WTC11 (cell line): Measurements from ENCODE around the gene JADE2. TPM values are rescaled to one million over a fixed set of nuclear protein-coding genes. Genes with fewer than 3 reads are reported as not detected.

Experiments used
- ATAC-seq: fragments of 200-7000 bp; cut with Tn5 transposase; 2 replicates; pipeline ENCODE4 v1.10.0; 2021; ENCODE audit warnings: mild to moderate bottlenecking, moderate library complexity
- CTCF ChIA-PET: fragments of 300-600 bp; sonication (Branson Sonifier 250); formaldehyde crosslinking; loops from one replicate; lab custom pipeline; 2021; ENCODE audit warnings: antibody characterized with exemption; lab: Charles Lee
- POLR2A ChIA-PET: fragments of 350-600 bp; sonication (Branson Sonifier 250); formaldehyde crosslinking; loops from one replicate; lab custom pipeline; 2021; ENCODE audit warnings: antibody characterized with exemption; lab: Charles Lee
- DNase-seq: peaks from one replicate; pipeline ENCODE4 v3.0.0; 2021; ENCODE audit warnings: low spot score
- H3K27ac Mint-ChIP-seq: 2 replicates; pipeline ENCODE4 v1.8.0; 2021; ENCODE audit warnings: mixed read lengths
- H3K27me3 Mint-ChIP-seq: 2 replicates; pipeline ENCODE4 v1.8.0; 2021; ENCODE audit warnings: low read depth, mild to moderate bottlenecking, moderate library complexity, mixed read lengths
- H3K36me3 Mint-ChIP-seq: 2 replicates; pipeline ENCODE4 v1.8.0; 2021; ENCODE audit warnings: mixed read lengths
- H3K4me1 Mint-ChIP-seq: 2 replicates; pipeline ENCODE4 v1.8.0; 2022; ENCODE audit warnings: mixed read lengths
- H3K4me3 Mint-ChIP-seq: 2 replicates; pipeline ENCODE4 v1.8.0; 2021; ENCODE audit warnings: mild to moderate bottlenecking, moderate library complexity, mixed read lengths
- H3K9me3 Mint-ChIP-seq: 2 replicates; pipeline ENCODE4 v1.8.0; 2021; ENCODE audit warnings: mixed read lengths
- ARID4B ChIP-seq: sonication (generic); formaldehyde crosslinking; IDR thresholded peaks from 2 replicates; pipeline ENCODE4 v1.8.0; 2023; ENCODE audit warnings: missing genetic modification reagents, mild to moderate bottlenecking, borderline replicate concordance
- ATF6 ChIP-seq: sonication (generic); formaldehyde crosslinking; IDR thresholded peaks from 2 replicates; pipeline ENCODE4 v1.8.1; 2023; ENCODE audit warnings: mild to moderate bottlenecking, missing genetic modification reagents
- CREM ChIP-seq: sonication (generic); formaldehyde crosslinking; IDR thresholded peaks from 2 replicates; pipeline ENCODE4 v1.8.1; 2022; ENCODE audit warnings: mild to moderate bottlenecking, missing genetic modification reagents, moderate library complexity
- CTCF ChIP-seq: fragments of 200-600 bp; IDR thresholded peaks from 2 replicates; pipeline ENCODE4 v1.8.0; 2022; ENCODE audit warnings: antibody characterized with exemption
- ELF4 ChIP-seq: sonication (generic); formaldehyde crosslinking; IDR thresholded peaks from 2 replicates; pipeline ENCODE4 v1.8.1; 2022; ENCODE audit warnings: low read depth, mild to moderate bottlenecking, moderate library complexity, missing genetic modification reagents
- MYBL2 ChIP-seq: sonication (generic); formaldehyde crosslinking; IDR thresholded peaks from 2 replicates; pipeline ENCODE4 v1.8.1; 2023; ENCODE audit warnings: mild to moderate bottlenecking, moderate library complexity, missing genetic modification reagents
- PRDM15 ChIP-seq: sonication (generic); formaldehyde crosslinking; IDR thresholded peaks from 2 replicates; pipeline ENCODE4 v1.8.0; 2022; ENCODE audit warnings: missing genetic modification reagents
- PREB ChIP-seq: sonication (generic); formaldehyde crosslinking; IDR thresholded peaks from 2 replicates; pipeline ENCODE4 v1.8.1; 2022; ENCODE audit warnings: mild to moderate bottlenecking, missing genetic modification reagents, moderate library complexity, borderline replicate concordance
- TEAD1 ChIP-seq: sonication (generic); formaldehyde crosslinking; IDR thresholded peaks from 2 replicates; pipeline ENCODE4 v1.8.0; 2022; ENCODE audit warnings: mild to moderate bottlenecking, missing genetic modification reagents
- ZBTB21 ChIP-seq: sonication (generic); formaldehyde crosslinking; IDR thresholded peaks from 2 replicates; pipeline ENCODE4 v1.8.1; 2023; ENCODE audit warnings: mild to moderate bottlenecking, missing genetic modification reagents, borderline replicate concordance
- ZNF396 ChIP-seq: fragments of 250-450 bp; sonication (Bioruptor Pico); IDR thresholded peaks from 2 replicates; pipeline ENCODE4 v1.8.0; 2021; ENCODE audit warnings: mild to moderate bottlenecking, moderate library complexity, borderline replicate concordance
- ZNF425 ChIP-seq: fragments of 250-450 bp; sonication (Bioruptor Pico); conservative IDR thresholded peaks from 2 replicates; pipeline ENCODE4 v1.9.0; 2021; ENCODE audit warnings: mild to moderate bottlenecking
- ZNF532 ChIP-seq: fragments of 250-450 bp; sonication (Bioruptor Pico); IDR thresholded peaks from 2 replicates; pipeline ENCODE4 v1.9.0; 2021; ENCODE audit warnings: mild to moderate bottlenecking, borderline replicate concordance
- total RNA-seq: library from RNA; stranded (reverse); gene quantifications from 3 replicates; pipeline ENCODE4 v1.2.3, GENCODE V29; 2021

Gene JADE2
- total RNA-seq, 1 experiment from 2014 or later: 40.8 TPM

GRCh38 chr5:134527156-134527960, 1.9 kb downstream of the JADE2 start (continued):
- TF ChIP-seq ZNF425 (no peak), ELF4 (no peak), CREM (CRISPR knock-in tag) (no peak)
- TF ChIP-seq, all 79 proteins: peak for 10

GRCh38 chr5:134527961-134528424, 2.5 kb downstream of the JADE2 start:
- H3K9me3 Mint-ChIP-seq: no peaks in the 10 kb centered on the region
- DNase-seq: no peak
- peak overlapping the region; percentile 87 for H3K27ac Mint-ChIP-seq
- ChIA-PET POLR2A (interaction anchor here (0.6 to 5.8 kb wide), 14 partner anchors 12 to 883 kb away, joined by 3 to 58 read pairs (median 6); partner anchors contain the start of genes CDKN2AIPNL, SEC24A and UBE2B), CTCF (interaction anchor here (0.6 to 6.6 kb wide), 34 partner anchors 10 to 427 kb away, joined by 3 to 54 read pairs (median 8); partner anchors contain the start of genes CDKN2AIPNL and UBE2B)
- H3K4me3 Mint-ChIP-seq: peak overlapping the region; percentile 85
- H3K36me3 Mint-ChIP-seq: no peaks in the 10 kb centered on the region
- H3K27me3 Mint-ChIP-seq: no peaks in the 10 kb centered on the region
- ATAC-seq: no peak
- peaks cover 50% of the 10 kb centered on the region for H3K4me1 Mint-ChIP-seq
- no peak for TF ChIP-seq TEAD1 (CRISPR knock-in tag)
- TF ChIP-seq ZNF396 (CRISPR knock-in tag): no peak
- TF ChIP-seq ATF6 (CRISPR knock-in tag): no peak
- no peak for TF ChIP-seq MYBL2 (CRISPR knock-in tag)
- no peak for TF ChIP-seq ZBTB21 (CRISPR knock-in tag)
- TF ChIP-seq CTCF: no peak
- no peak for TF ChIP-seq PREB (CRISPR knock-in tag)
- no peak for TF ChIP-seq ZNF532 (CRISPR knock-in tag)
- no peak for TF ChIP-seq ELF4
- no peak for TF ChIP-seq PRDM15 (CRISPR knock-in tag)
- no peak for TF ChIP-seq ARID4B
